Stimulated activated CD4-positive, alpha-beta T cell treated with anti-CD3 and anti-CD28 coated beads, Interleukin-15, amount 100 ng/mL, for 1 hour (primary cell): Measurements from ENCODE around the gene LSMEM2.
A peak's percentile ranks its signal among the peaks of the same experiment; 100 is the strongest.
"Not testable (repeated sequence)": the region's sequence is repeated elsewhere in the genome, so short reads cannot be mapped to it uniquely, and the experiment has no call there.

Experiments used
- DNase-seq, 2 donors: peaks; one replicate each; pipeline ENCODE4 v3.0.0-alpha.2; 2020; ENCODE audit warnings: low read depth in 1 of 2, low spot score in 1 of 2

Gene LSMEM2

GRCh38 chr3:50278880-50279224 lies at the start of gene LSMEM2:
Gene LSMEM2 (plus strand): TSS chr3:50279087. CDS start chr3:50279114, 27 bp downstream.
- no peak for DNase-seq

- DNase-seq: no peak
Observed at GRCh38 chr3:50229490-50229889, 49.4 kb upstream of the LSMEM2 start.

- no peak for DNase-seq
Observed at GRCh38 chr3:50230104-50230793, 48.6 kb upstream of the LSMEM2 start.

GRCh38 chr3:50230794-50231125 lies 48.1 kb upstream of the LSMEM2 start:
- no peak for DNase-seq

GRCh38 chr3:50231581-50231980 lies 47.3 kb upstream of the LSMEM2 start:
- no peak for DNase-seq

- no peak for DNase-seq
Observed at GRCh38 chr3:50232303-50232702, 46.6 kb upstream of the LSMEM2 start.

- DNase-seq: no peak
Observed at GRCh38 chr3:50233176-50233575, 45.7 kb upstream of the LSMEM2 start.

- DNase-seq: peak; percentile 98 to 99
Observed at GRCh38 chr3:50235716-50236483, 43.0 kb upstream of the LSMEM2 start, which contains the start of gene GNAI2. Gene GNAI2 (plus strand): TSS chr3:50236204. CDS start chr3:50236336, 132 bp downstream.

- DNase-seq: no peak
Observed at GRCh38 chr3:50236484-50237132, 42.3 kb upstream of the LSMEM2 start.

- DNase-seq: no peak
Observed at GRCh38 chr3:50237133-50237651, 41.7 kb upstream of the LSMEM2 start.

- peak; percentile 69 to 79 for DNase-seq
Observed at GRCh38 chr3:50237754-50238548, 40.9 kb upstream of the LSMEM2 start.

GRCh38 chr3:50238549-50239026 lies 40.3 kb upstream of the LSMEM2 start:
- DNase-seq: no peak

GRCh38 chr3:50239649-50240048 lies 39.2 kb upstream of the LSMEM2 start:
- DNase-seq: no peak

GRCh38 chr3:50241163-50241562 lies 37.7 kb upstream of the LSMEM2 start:
- DNase-seq: no peak

GRCh38 chr3:50241713-50242380 lies 37.0 kb upstream of the LSMEM2 start:
- DNase-seq: no peak

GRCh38 chr3:50242381-50242770 lies 36.5 kb upstream of the LSMEM2 start:
- no peak for DNase-seq

GRCh38 chr3:50242851-50243542 lies 35.9 kb upstream of the LSMEM2 start:
- no peak for DNase-seq

GRCh38 chr3:50243543-50243895 lies 35.4 kb upstream of the LSMEM2 start:
- DNase-seq: no peak

- not testable (repeated sequence) for DNase-seq
Observed at GRCh38 chr3:50244813-50245212, 34.1 kb upstream of the LSMEM2 start.

GRCh38 chr3:50245251-50245745 lies 33.6 kb upstream of the LSMEM2 start:
- no peak for DNase-seq
